Activated naive CD4-positive, alpha-beta T cell (primary cell): ENCODE results near the gene PHLDB2.

Experiments
- DNase-seq, 4 experiments: peaks; one replicate each; lab custom pipeline; 2025; lab: John Stamatoyannopoulos, UW

The PHLDB2 gene

DNA sequence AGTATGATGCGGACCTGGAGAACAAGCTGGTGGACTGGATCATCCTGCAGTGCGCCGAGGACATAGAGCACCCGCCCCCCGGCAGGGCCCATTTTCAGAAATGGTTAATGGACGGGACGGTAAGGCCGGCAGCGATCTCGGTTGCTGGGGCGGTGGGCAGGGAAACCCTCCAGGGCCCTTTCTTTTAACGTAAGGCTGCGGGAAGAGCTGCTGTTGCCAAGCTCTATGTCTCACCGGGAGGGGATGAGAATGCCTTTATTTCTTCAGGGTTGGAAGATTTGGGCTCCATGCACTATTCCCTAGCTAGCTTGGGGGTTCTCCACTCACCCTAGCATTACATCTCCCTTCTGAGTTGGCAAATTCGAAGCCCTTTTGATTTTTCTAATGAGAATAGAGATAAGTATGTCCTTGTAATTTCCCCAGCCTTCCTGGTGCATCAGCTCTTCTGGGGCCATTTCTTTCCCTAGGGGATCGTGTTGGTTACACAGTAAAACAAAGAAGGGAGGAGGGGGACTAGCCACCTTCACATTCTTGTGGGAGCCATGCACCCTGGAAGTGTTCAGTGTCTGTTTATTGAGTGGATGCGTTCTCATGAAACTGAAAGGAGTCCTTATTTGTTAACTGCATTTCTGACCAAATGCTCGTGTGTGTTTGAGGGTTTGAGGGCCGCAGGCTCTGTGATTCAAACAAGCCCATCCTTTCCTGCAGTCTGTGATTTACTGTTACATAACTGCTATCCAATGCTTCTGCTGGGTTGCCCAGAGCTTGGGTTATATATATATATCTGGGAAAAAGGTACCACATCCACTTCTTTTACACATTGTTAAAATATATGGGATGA, 140.6 kb downstream of the PHLDB2 start:
- no peak for DNase-seq

DNA sequence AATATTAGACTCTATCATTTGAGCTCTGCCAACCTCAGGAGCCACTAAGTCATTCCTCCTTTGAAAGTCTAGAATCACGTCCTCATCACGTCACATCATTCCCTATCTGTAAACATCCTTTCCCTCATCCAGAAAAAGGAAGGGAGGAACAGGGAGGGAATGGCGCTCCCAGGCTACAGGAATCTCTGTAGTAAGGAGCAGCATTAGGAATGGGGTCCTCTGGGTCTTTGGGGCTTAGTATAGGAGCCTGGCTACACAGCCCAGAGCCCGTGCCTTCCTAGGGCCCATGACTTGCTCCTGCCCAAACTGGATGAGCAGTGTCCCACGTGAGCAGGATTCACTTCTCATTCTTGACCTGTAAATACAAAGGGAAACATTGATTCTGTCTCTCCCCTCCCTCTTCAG, 141.3 kb downstream of the PHLDB2 start:
- DNase-seq, result no peak

DNA sequence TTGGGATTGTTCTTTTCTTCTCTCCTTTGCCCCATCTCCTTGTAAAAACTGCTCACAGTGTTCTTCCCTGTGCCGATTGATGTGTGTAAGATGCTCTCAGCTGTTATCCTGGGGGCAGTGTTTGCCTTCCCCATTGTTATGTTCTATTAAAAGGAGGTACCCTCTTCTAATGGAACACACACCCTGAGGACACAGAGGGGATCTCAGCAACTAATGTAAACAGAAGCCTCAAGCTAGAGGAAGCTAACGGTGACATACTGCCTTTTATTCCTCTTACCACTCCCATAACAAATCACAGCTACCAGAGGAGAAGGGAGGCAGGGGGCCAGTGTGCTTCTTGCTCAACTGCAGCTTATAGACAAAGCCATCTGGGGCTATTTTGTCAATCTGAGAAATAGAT, 141.9 kb downstream of the PHLDB2 start:
- DNase-seq, result no peak

DNA sequence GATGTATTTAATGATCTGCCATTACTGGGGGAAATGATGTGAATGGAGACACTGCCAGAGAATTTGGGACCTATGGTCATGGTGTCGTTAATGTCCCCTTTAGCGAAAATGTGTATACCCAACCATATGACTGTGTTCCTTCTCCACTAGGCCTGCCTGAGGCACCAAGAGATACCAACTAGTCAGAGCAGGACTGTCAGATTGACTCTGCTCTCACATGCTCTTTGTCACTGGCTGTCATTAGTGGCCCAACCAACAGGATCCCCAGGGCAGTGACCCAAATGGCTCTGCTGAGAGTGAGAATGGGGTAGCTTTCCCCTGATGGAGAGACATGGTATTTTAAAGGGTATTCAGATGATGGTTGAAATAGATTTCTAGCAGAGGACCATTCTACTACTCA, 142.5 kb downstream of the PHLDB2 start:
- no peak for DNase-seq

DNA sequence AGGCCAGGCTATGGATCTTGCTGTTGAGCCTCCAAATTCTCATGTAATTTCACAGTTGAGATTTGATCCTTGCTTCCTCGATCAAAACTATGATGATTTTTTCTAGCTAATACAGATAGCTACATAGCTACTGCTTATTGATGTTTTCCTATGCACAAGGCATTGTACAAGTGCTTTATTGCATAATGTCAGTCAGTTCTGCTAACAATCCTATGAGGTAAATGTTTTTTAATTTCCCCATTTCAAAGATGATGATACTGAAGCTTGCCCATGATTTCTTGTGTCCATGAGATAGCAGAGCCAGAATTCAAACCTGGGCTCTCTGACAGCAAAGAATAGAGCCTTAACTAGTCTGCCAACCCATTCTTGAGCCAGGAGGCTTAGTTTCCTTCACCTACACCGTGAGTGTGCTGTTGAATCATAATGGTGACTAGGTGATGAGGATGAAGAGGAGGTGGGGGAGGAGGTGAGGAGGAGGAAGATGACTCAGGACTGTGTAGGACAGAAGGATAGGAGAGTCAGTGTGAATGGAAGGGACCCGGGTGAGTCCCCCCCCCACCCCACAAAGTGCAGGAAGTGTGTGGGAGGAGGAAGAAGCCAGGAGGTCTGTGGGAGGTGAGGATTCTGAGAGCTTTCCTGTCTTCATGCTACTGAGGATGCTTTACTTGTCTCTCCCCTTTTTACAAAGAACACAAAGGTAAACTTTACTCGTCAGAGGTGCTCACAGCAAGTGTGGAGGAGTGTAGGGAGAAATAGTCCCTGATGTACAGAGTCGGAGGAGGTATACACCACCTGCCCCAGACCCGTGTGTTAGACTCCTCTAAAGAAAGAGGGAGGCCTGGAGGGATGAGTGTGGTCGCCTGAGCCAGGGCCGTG, 143.3 kb downstream of the PHLDB2 start:
- peak in 1 of 4 experiments; percentile 4 for DNase-seq

DNA sequence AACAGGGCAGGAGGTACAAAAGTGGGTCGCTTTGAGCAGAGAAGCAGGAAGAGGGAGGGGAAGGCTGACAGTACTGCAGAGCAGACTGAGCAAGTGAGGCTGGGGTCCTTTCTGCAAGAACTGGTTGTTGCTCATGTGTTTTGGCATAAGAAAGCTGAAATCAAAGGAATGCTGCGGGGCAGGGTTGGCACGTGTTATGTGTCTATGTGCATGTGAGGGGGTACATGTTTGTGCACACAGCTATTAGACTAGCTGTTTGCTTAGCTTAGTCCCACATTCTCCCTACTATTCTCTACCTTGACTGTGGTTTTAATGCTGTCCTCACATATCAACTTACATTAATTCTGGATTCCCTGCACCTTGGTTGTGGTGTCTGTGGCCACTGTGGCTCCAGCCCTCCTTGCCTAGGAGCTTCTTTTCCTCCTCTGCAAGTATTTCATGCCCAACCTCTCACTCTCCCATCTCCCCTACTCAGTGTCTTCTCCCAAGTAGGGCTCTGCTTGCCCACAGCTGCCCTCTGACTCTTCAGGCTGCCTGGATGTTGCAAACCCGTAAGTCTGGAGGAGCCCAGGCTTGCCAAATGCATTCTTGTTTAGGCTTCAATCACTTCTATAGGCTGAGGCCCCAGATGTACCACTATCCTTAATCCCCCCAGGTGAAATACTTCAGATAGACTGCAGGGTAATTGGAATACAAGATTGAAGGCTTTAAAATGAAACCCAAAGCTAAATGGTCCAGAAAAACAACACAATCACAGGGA, 144.4 kb downstream of the PHLDB2 start:
- no peak for DNase-seq

DNA sequence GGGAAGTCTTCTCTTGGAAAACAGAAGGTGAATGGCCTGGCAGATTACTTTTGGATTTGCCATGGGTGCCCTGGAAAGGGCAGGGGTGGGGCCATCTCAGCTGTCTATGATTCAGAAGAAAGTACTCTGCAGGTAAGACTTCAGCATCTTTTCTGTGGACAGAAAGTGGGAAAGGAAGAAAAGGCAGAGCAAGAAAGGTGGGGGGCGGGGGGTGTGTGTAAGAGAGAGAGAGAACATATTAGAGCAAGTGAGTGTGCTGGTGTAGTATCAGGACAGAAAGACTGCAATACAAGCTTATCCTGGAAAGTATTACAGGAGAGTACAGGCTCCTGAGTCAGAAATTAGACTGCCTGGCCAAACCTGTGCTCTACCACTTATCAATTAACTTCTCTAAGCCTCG, 145.1 kb downstream of the PHLDB2 start:
- DNase-seq, result no peak

DNA sequence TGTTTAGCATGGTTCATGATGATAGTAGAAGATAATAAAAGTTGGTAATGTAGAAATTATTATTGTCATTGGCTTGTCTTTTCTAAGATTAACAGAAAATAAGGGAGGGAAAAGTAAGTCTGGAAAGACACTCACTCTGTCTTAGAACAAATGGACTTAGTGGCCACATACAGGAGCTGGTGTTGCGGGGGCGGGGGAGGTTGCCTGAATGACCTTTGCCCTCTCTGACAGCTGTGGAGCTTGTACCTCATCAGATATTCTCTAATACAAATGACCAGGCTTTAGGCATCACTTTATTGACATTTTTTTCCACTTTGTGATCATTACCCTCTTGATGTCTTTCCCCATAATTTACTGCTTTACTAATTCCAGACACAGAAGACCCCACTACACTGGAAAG, 145.6 kb downstream of the PHLDB2 start:
- DNase-seq, result no peak

DNA sequence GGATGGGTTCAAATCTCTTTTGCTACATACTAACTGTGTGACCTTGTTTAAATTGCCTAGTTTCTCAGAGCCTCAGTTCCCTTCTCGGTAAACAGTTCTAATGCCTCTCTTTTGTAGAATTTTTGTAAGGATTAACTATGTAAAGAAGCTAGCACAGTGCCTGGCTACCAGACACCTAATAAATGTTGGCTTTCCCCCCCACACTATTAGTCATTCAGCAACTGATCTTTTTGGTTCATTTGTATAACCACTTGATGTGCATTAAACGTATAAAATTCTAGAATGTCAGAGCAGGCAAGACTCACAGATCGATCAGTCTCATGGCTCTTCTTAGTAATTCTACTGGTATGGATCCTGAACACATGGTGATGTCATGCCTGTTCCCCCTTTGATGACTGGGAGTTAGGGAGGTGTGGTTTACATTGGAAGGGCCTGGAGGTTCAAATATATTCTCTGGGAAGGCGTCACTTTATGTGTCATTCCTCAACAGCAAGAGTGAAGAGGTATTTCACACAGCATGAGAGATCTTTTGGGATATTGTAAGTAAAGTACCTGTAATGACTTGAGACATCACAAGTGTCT, 146.1 kb downstream of the PHLDB2 start:
- DNase-seq, result no peak

DNA sequence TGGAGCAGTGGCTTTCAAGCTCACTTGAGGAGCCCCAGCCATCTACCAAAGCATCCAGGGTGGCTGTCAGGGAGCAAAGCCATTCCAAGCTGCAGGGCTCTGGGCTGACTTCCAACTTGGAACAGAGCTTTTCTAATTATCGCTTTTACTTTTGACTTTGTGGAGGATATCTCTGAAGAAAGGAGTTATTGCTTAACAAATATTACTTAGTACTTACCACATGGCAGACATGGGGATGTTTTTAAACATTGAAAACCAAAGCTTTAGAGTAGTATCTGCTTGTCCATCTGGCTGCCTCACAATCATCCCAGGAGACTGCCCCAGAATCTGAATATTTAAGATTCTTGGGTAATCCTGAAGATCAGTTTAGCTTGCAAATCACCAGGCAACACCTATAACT, 148.6 kb downstream of the PHLDB2 start:
- DNase-seq, result no peak

- DNase-seq, result no peak
These were observed 150.6 kb downstream of the PHLDB2 start for GRCh38 chr3:112009670-112010069.

- DNase-seq, result no peak
These were observed 151.6 kb downstream of the PHLDB2 start for GRCh38 chr3:112010636-112011035.

GRCh38 chr3:112011376-112011940, 152.4 kb downstream of the PHLDB2 start:
- no peak for DNase-seq

- DNase-seq, result no peak
These were observed 153.3 kb downstream of the PHLDB2 start for GRCh38 chr3:112012205-112012992.

DNA sequence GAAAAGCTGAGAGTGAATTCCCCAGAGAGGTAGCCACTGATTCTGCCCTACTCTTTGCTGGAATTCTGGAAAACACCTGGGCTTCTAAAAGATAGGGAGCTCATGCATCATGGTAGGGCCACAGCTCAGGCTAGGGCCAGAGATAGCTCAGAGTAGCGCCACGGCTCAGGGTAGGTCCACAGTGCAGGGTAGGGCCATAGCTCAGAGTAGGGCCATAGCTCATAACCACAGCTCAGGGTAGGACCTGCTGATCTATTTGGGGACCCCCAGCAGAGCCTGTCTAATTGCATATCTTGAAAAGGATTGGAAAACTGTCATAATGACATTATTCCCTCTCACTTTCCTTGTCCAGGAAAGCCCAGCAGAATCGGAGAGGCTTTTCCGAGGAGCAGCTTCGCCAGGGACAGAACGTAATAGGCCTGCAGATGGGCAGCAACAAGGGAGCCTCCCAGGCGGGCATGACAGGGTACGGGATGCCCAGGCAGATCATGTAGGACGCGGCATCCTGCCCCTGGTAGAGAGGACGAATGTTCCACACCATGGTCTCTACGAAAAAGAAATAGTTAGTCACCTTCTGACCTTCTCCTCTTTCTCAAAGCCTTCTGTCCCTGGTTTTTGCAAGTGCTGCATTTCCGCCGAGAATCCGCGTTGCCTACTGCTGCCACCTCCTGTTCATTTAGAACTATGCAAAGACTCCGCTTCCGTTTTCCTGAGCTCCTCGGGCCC, 154.2 kb downstream of the PHLDB2 start:
- DNase-seq, result peak; percentile 6 to 32 (median 12)

DNA sequence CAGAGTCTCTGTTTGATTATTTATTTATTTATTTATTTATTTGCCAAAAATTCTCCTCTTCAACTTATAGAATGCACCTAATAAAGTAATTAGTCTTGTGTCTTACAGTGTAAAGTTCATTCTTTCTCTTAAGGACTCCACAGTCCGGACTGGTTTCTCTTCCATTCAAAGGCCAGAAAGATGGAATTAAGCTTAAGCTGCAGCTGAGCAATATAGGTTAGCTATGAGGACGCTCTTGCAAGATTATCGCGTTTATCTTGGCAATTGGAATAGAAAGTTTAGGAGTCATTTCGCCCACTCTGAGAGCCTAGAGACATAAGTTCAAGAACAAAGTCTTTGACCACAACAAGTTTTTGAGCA, 154.7 kb downstream of the PHLDB2 start:
- no peak for DNase-seq

GRCh38 chr3:112017091-112017490, 158.0 kb downstream of the PHLDB2 start:
- DNase-seq, result no peak

GRCh38 chr3:112018712-112019111, 159.6 kb downstream of the PHLDB2 start:
- DNase-seq, result no peak

DNA sequence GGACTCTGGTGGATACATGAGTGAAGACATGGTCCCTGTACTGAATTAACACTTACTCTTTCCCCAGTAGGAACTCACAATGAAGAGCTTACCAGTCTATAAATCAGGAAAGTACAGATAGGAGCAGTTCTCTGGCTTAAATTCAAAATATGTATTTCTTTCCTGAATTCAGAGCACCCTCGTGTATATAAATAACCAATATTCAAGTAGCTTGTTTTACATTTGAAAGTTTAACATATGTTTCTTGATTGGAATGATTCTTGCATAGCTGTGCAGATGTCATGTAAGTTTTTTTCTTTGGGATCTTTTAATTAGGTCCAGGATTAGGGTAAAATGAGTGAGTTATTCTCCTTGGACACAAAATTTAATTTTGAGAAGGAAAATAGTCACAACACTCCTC, 160.7 kb downstream of the PHLDB2 start:
- no peak for DNase-seq

- DNase-seq, result no peak
These were observed 161.6 kb downstream of the PHLDB2 start for GRCh38 chr3:112020674-112021085.
